HG03457 (cell line): ENCODE data around the gene ZSCAN10.

ENCODE experiments used
- ATAC-seq: cut with Tn5 transposase; IDR thresholded peaks from one replicate; pipeline ENCODE4 v1.9.1; 2021; ENCODE audit warnings: moderate number of reproducible peaks; ENCODE audit not compliant: unreplicated experiment

The ZSCAN10 gene

GRCh38 chr16:3112058-3112880 lies 13.2 kb upstream of the ZSCAN10 start, which contains the start of gene ZNF205:
ZNF205 (plus strand) TSS chr16:3112586; CDS start chr16:3113431, 845 bp downstream.
- ATAC-seq, result no peak

- ATAC-seq, result peak; percentile 63
Measured at GRCh38 chr16:3106205-3106928, 7.3 kb upstream of the ZSCAN10 start.

GRCh38 chr16:3101841-3102470 lies 2.9 kb upstream of the ZSCAN10 start:
- ATAC-seq, result no peak

GRCh38 chr16:3101018-3101840 lies 2.1 kb upstream of the ZSCAN10 start:
- ATAC-seq, result no peak

- no peak for ATAC-seq
Measured at GRCh38 chr16:3099732-3100499, 822 bp upstream of the ZSCAN10 start.

GRCh38 chr16:3099395-3099731 lies 269 bp upstream of the ZSCAN10 start:
- no peak for ATAC-seq

GRCh38 chr16:3097266-3097665 lies 1.8 kb downstream of the ZSCAN10 start:
- no peak for ATAC-seq

GRCh38 chr16:3096362-3096761 lies 2.7 kb downstream of the ZSCAN10 start:
- no peak for ATAC-seq

GRCh38 chr16:3095869-3096268 lies 3.2 kb downstream of the ZSCAN10 start:
- ATAC-seq, result no peak

- ATAC-seq, result no peak
Measured at GRCh38 chr16:3094289-3095027, 4.6 kb downstream of the ZSCAN10 start.

GRCh38 chr16:3092501-3092941 lies 6.6 kb downstream of the ZSCAN10 start:
- no peak for ATAC-seq

- ATAC-seq, result no peak
Measured at GRCh38 chr16:3091551-3091950, 7.5 kb downstream of the ZSCAN10 start.

- no peak for ATAC-seq
Measured at GRCh38 chr16:3089717-3090592, 9.1 kb downstream of the ZSCAN10 start.

- ATAC-seq, result no peak
Measured at GRCh38 chr16:3088925-3089716, 10.0 kb downstream of the ZSCAN10 start.

- ATAC-seq, result no peak
Measured at GRCh38 chr16:3088450-3088849, 10.6 kb downstream of the ZSCAN10 start.

- ATAC-seq, result no peak
Measured at GRCh38 chr16:3087243-3088235, 11.6 kb downstream of the ZSCAN10 start.
